Measurements from ENCODE around the gene CHAC1. TPM values are rescaled to one million over a fixed set of nuclear protein-coding genes. Genes with fewer than 3 reads are reported as not detected.

Gene CHAC1
- total and polyA plus RNA-seq, 2 of the 13 experiments (the other 11 are each of a cell fraction or from before 2014, with no cell fraction given): 0.44 TPM; not detected in 1

GRCh38 chr15:40906991-40907802, 46.1 kb upstream of the CHAC1 start (continued):
- TF ChIP-seq IRF2 (CRISPR knock-in tag; IDR thresholded peaks at IDR 0.05): no peak
- TF ChIP-seq, protein P1, sequence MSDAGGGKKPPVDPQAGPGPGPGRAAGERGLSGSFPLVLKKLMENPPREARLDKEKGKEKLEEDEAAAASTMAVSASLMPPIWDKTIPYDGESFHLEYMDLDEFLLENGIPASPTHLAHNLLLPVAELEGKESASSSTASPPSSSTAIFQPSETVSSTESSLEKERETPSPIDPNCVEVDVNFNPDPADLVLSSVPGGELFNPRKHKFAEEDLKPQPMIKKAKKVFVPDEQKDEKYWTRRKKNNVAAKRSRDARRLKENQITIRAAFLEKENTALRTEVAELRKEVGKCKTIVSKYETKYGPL (CRISPR knock-in tag; IDR thresholded peaks at IDR 0.05): no peak
- no peak for TF ChIP-seq CEBPG (CRISPR knock-in tag; IDR thresholded peaks at IDR 0.05)
- peak; percentile 3; the same call in 1 of the 2 replicates for TF ChIP-seq PITX1 (CRISPR knock-in tag; IDR thresholded peaks at IDR 0.05)
- TF ChIP-seq, protein P2, sequence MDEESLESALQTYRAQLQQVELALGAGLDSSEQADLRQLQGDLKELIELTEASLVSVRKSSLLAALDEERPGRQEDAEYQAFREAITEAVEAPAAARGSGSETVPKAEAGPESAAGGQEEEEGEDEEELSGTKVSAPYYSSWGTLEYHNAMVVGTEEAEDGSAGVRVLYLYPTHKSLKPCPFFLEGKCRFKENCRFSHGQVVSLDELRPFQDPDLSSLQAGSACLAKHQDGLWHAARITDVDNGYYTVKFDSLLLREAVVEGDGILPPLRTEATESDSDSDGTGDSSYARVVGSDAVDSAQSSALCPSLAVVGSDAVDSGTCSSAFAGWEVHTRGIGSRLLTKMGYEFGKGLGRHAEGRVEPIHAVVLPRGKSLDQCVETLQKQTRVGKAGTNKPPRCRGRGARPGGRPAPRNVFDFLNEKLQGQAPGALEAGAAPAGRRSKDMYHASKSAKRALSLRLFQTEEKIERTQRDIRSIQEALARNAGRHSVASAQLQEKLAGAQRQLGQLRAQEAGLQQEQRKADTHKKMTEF (CRISPR knock-in tag; IDR thresholded peaks at IDR 0.05): 0 out of 2 replicates have a peak, but pooled peaks have one; percentile 1
- TF ChIP-seq SP5 (CRISPR knock-in tag; IDR thresholded peaks at IDR 0.05; ENCODE audit: borderline replicate concordance, low read depth): 0 out of 2 replicates have a peak, but pooled peaks have one; percentile 9
- TF ChIP-seq ZBTB7A (CRISPR knock-in tag; IDR thresholded peaks at IDR 0.05): 0 out of 2 replicates have a peak, but pooled peaks have one; percentile 58
- TF ChIP-seq SOX6 (IDR thresholded peaks at IDR 0.05): no peak
- peak; percentile 25 for TF ChIP-seq SOX6 (CRISPR knock-in tag; IDR thresholded peaks at IDR 0.05)
- TF ChIP-seq ZNF350 (CRISPR knock-in tag; IDR thresholded peaks at IDR 0.05; ENCODE audit: borderline replicate concordance, low read depth): no peak
- no peak for TF ChIP-seq NR2F6 (IDR thresholded peaks at IDR 0.05)
- TF ChIP-seq NR2F6 (CRISPR knock-in tag; IDR thresholded peaks at IDR 0.05): no peak
- TF ChIP-seq SMAD3 (CRISPR knock-in tag; IDR thresholded peaks at IDR 0.05): no peak
- TF ChIP-seq ZIK1 (CRISPR knock-in tag; IDR thresholded peaks at IDR 0.05; ENCODE audit: borderline replicate concordance, low read depth): no peak
- 0 out of 2 replicates have a peak, but pooled peaks have one; percentile 13 for TF ChIP-seq GATAD2A (CRISPR knock-in tag; IDR thresholded peaks at IDR 0.05)
- TF ChIP-seq TARDBP (CRISPR knock-in tag; IDR thresholded peaks at IDR 0.05): no peak
- no peak for TF ChIP-seq KLF6 (CRISPR knock-in tag; IDR thresholded peaks at IDR 0.05)
- 0 out of 2 replicates have a peak, but pooled peaks have one; percentile 39 for TF ChIP-seq ZNF776 (CRISPR knock-in tag; IDR thresholded peaks at IDR 0.05)
- TF ChIP-seq FOXP4 (CRISPR knock-in tag; IDR thresholded peaks at IDR 0.05): 0 out of 2 replicates have a peak, but pooled peaks have one; percentile 5
- TF ChIP-seq ZNF816 (CRISPR knock-in tag; IDR thresholded peaks at IDR 0.05; ENCODE audit: borderline replicate concordance): 0 out of 2 replicates have a peak, but pooled peaks have one; percentile 39
- peak; percentile 99 for TF ChIP-seq HNRNPL (IDR thresholded peaks at IDR 0.05; ENCODE audit: low read depth, low read length)
- peak; percentile 42; the same call in 1 of the 2 replicates for TF ChIP-seq GABPA (IDR thresholded peaks at IDR 0.05; ENCODE audit: low read depth, low read length)
- peak; percentile 75 for TF ChIP-seq GABPA (CRISPR knock-in tag; IDR thresholded peaks at IDR 0.05; ENCODE audit: low read depth)
- no peak for TF ChIP-seq REPIN1 (CRISPR knock-in tag; IDR thresholded peaks at IDR 0.05; ENCODE audit: borderline replicate concordance, low read depth)
- no peak for TF ChIP-seq ZNF691 (CRISPR knock-in tag; IDR thresholded peaks at IDR 0.05; ENCODE audit: borderline replicate concordance, low read depth)
- no peak; the same call in 1 of the 2 replicates for TF ChIP-seq DMAP1 (CRISPR knock-in tag; IDR thresholded peaks at IDR 0.05)
- TF ChIP-seq TAF1 (CRISPR knock-in tag; IDR thresholded peaks at IDR 0.05): peak; percentile 17; the same call in 1 of the 2 replicates
- 0 out of 2 replicates have a peak, but pooled peaks have one; percentile 30 for TF ChIP-seq GABPB1 (CRISPR knock-in tag; IDR thresholded peaks at IDR 0.05)
